ENCODE results near the gene LRPAP1.
"Not testable (repeated sequence)": the region's sequence is repeated elsewhere in the genome, so short reads cannot be mapped to it uniquely, and the experiment has no call there.

GRCh38 chr4:3577208-3577892 lies 45.1 kb upstream of the LRPAP1 start:
- TF ChIP-seq, protein P1, sequence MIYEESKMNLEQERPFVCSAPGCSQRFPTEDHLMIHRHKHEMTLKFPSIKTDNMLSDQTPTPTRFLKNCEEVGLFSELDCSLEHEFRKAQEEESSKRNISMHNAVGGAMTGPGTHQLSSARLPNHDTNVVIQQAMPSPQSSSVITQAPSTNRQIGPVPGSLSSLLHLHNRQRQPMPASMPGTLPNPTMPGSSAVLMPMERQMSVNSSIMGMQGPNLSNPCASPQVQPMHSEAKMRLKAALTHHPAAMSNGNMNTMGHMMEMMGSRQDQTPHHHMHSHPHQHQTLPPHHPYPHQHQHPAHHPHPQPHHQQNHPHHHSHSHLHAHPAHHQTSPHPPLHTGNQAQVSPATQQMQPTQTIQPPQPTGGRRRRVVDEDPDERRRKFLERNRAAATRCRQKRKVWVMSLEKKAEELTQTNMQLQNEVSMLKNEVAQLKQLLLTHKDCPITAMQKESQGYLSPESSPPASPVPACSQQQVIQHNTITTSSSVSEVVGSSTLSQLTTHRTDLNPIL (CRISPR knock-in tag; IDR thresholded peaks at IDR 0.05; ENCODE audit: low read depth), result not testable (repeated sequence)
- not testable (repeated sequence) for TF ChIP-seq BACH2, PATZ1 (CRISPR knock-in tag; IDR thresholded peaks at IDR 0.05; ENCODE audit: borderline replicate concordance)
